Neutrophil (primary cell): ENCODE measurements around the gene SF1.
A peak's percentile ranks its signal among the peaks of the same experiment; 100 is the strongest.

ENCODE experiments used
- H3K27ac ChIP-seq: fragments of 200-600 bp; sonication (generic); 2 replicates; pipeline ENCODE4 v1.5.1; 2016; ENCODE audit warnings: mild to moderate bottlenecking, moderate library complexity
- H3K27me3 ChIP-seq: fragments of 200-600 bp; sonication (generic); 2 replicates; pipeline ENCODE4 v1.6.0; 2016; ENCODE audit warnings: mild to moderate bottlenecking
- H3K36me3 ChIP-seq: fragments of 200-600 bp; sonication (generic); 2 replicates; pipeline ENCODE4 v1.5.1; 2017
- H3K4me1 ChIP-seq, 2 experiments: fragments of 200-600 bp in 1 of 2; sonication (generic) in 1 of 2; 1 replicate in 1 of 2; 2 replicates in 1 of 2; pipeline versions ENCODE4 v1.5.1 to v1.6.1; 2013 to 2016; ENCODE audit warnings: low read depth in 1 of 2, low read length in 1 of 2, mild to moderate bottlenecking in 1 of 2, moderate library complexity in 1 of 2; ENCODE audit not compliant: control insufficient read depth in 1 of 2, insufficient read depth in 1 of 2
- H3K4me3 ChIP-seq, 2 experiments: fragments of 200-600 bp in 1 of 2; sonication (generic) in 1 of 2; 1 replicate in 1 of 2; 2 replicates in 1 of 2; pipeline ENCODE4 v1.5.1; 2013 to 2016; ENCODE audit warnings: low read depth in 1 of 2, low read length in 1 of 2, mild to moderate bottlenecking in 1 of 2, moderate library complexity in 1 of 2
- H3K9me3 ChIP-seq: fragments of 200-600 bp; sonication (generic); 2 replicates; pipeline ENCODE4 v1.5.1; 2016
- TF ChIP-seq, protein P1 (sequence below): fragments of 200-600 bp; sonication (generic); IDR thresholded peaks from 2 replicates; pipeline ENCODE4 v1.5.1; 2016; ENCODE audit warnings: antibody characterized with exemption

SF1 gene

GRCh38 chr11:64770120-64770519, 8.2 kb downstream of the SF1 start:
- H3K4me1 ChIP-seq: peaks cover 61 to 62% of the 10 kb centered on the region in 2 experiments
- TF ChIP-seq, protein P1, sequence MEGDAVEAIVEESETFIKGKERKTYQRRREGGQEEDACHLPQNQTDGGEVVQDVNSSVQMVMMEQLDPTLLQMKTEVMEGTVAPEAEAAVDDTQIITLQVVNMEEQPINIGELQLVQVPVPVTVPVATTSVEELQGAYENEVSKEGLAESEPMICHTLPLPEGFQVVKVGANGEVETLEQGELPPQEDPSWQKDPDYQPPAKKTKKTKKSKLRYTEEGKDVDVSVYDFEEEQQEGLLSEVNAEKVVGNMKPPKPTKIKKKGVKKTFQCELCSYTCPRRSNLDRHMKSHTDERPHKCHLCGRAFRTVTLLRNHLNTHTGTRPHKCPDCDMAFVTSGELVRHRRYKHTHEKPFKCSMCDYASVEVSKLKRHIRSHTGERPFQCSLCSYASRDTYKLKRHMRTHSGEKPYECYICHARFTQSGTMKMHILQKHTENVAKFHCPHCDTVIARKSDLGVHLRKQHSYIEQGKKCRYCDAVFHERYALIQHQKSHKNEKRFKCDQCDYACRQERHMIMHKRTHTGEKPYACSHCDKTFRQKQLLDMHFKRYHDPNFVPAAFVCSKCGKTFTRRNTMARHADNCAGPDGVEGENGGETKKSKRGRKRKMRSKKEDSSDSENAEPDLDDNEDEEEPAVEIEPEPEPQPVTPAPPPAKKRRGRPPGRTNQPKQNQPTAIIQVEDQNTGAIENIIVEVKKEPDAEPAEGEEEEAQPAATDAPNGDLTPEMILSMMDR: no peak
- H3K27me3 ChIP-seq: no peaks in the 10 kb centered on the region
- H3K27ac ChIP-seq: peak overlapping the region; percentile 99
- no peak overlapping the region for H3K4me3 ChIP-seq
- peaks cover 6% of the 10 kb centered on the region for H3K9me3 ChIP-seq
- H3K36me3 ChIP-seq: peaks cover 97% of the 10 kb centered on the region

- TF ChIP-seq, protein P1: no peak
- Histone ChIP-seq H3K27me3 (no peaks in the 10 kb centered on the region), H3K27ac (peak overlapping the region; percentile 99), H3K4me3 (no peak overlapping the region), H3K9me3 (peaks cover 6% of the 10 kb centered on the region), H3K4me1 (peaks cover 52 to 53% of the 10 kb centered on the region in 2 experiments), H3K36me3 (peaks cover 97% of the 10 kb centered on the region)
Measured at GRCh38 chr11:64769283-64769682, 9.1 kb downstream of the SF1 start.

GRCh38 chr11:64768300-64768694, 10.0 kb downstream of the SF1 start:
- no peaks in the 10 kb centered on the region for H3K27me3 ChIP-seq
- H3K36me3 ChIP-seq: peaks cover 97% of the 10 kb centered on the region
- peak overlapping the region in 1 of 2 experiments; percentile 17 for H3K4me3 ChIP-seq
- peaks cover 43 to 44% of the 10 kb centered on the region in 2 experiments for H3K4me1 ChIP-seq
- H3K9me3 ChIP-seq: peaks cover 6% of the 10 kb centered on the region
- TF ChIP-seq, protein P1: no peak
- H3K27ac ChIP-seq: peak overlapping the region; percentile 99

- H3K36me3 ChIP-seq: peaks cover 97% of the 10 kb centered on the region
- peak overlapping the region in 1 of 2 experiments; percentile 17 for H3K4me3 ChIP-seq
- peaks cover 36 to 37% of the 10 kb centered on the region in 2 experiments for H3K4me1 ChIP-seq
- peaks cover 6% of the 10 kb centered on the region for H3K9me3 ChIP-seq
- H3K27me3 ChIP-seq: no peaks in the 10 kb centered on the region
- TF ChIP-seq, protein P1: peak; percentile 78
- H3K27ac ChIP-seq: peak overlapping the region; percentile 99
Measured at GRCh38 chr11:64767344-64768299, 10.7 kb downstream of the SF1 start.

- H3K36me3 ChIP-seq: peaks cover 100% of the 10 kb centered on the region
- peaks cover 6% of the 10 kb centered on the region for H3K9me3 ChIP-seq
- H3K4me3 ChIP-seq: no peak overlapping the region
- H3K27ac ChIP-seq: peak overlapping the region; percentile 99
- TF ChIP-seq, protein P1: no peak
- H3K4me1 ChIP-seq: peaks cover 28 to 29% of the 10 kb centered on the region in 2 experiments
- H3K27me3 ChIP-seq: no peaks in the 10 kb centered on the region
Measured at GRCh38 chr11:64766881-64767280, 11.5 kb downstream of the SF1 start.
